ENCODE results near the gene PARPBP. TPM values are rescaled to one million over a fixed set of nuclear protein-coding genes. Genes with fewer than 3 reads are reported as not detected.
A peak's percentile ranks its signal among the peaks of the same experiment; 100 is the strongest.
"Not testable (repeated sequence)": the region's sequence is repeated elsewhere in the genome, so short reads cannot be mapped to it uniquely, and the experiment has no call there.

Gene PARPBP
- total RNA-seq, 1 experiment from 2014 or later = 23.5 TPM

DNA sequence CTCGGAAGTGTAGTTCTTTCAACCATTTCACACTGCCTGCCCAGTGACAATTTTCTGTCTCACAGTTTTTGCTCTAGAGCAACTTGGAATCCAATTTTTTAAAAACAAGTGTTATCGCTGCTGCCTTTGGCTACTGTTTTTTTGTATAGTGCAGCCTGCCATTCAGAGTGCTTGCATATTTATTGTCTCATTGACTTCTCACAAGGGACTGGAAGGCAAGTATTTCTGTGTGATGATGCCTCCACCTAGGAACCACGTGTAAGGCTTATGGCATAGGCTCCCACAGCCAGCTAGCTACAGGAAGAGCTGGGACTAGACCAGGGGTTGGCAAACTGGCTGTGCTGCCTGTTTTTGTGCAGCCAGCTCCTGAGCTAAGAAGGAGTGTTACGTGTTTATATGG, 903 bp downstream of the PARPBP start:
- ATAC-seq (no peak), DNase-seq (ENCODE audit: low read depth, low spot score) (peak; percentile 3)
- no peak for TF ChIP-seq SP1 (IDR thresholded peaks at IDR 0.05; ENCODE audit: low read depth)
- TF ChIP-seq, protein P1, sequence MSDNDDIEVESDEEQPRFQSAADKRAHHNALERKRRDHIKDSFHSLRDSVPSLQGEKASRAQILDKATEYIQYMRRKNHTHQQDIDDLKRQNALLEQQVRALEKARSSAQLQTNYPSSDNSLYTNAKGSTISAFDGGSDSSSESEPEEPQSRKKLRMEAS (IDR thresholded peaks at IDR 0.05) = peak; percentile 72; the same call in 1 of the 2 replicates
- Histone ChIP-seq H3K9ac (ENCODE audit: low read length) (peak overlapping the region; percentile 92), H2AFZ (ENCODE audit: low read depth, low read length, poor library complexity, severe bottlenecking) (no peak overlapping the region), H3K27ac (ENCODE audit: low read depth, low read length) (peak overlapping the region; percentile 75), H3K9me3 (ENCODE audit: control insufficient read depth in 1 of 2, insufficient read depth in 1 of 2, low read depth in 1 of 2, low read length in 2 of 2) (no peaks in the 10 kb centered on the region), H3K4me3 (replicated peaks in 1 of 2; ENCODE audit: low read depth in 1 of 2, low read length in 2 of 2) (peak overlapping the region; percentile 88 to 97), H3K79me2 (ENCODE audit: insufficient read depth, low read length) (peaks cover 69% of the 10 kb centered on the region), H3K36me3 (ENCODE audit: control insufficient read depth in 1 of 2, insufficient read depth in 2 of 2, low read length in 2 of 2) (peaks cover 2 to 17% of the 10 kb centered on the region in 2 experiments; a peak in 2 of 4 replicates), H3K4me1 (ENCODE audit: control insufficient read depth in 1 of 2, insufficient read depth in 2 of 2, low read length in 2 of 2) (peaks cover 0 to 16% of the 10 kb centered on the region in 2 experiments; a peak in 3 of 4 replicates), H3K27me3 (ENCODE audit: insufficient read depth, low read length) (no peaks in the 10 kb centered on the region), H3K4me2 (ENCODE audit: low read length) (peak overlapping the region; percentile 89), H3K9me2 (ENCODE audit: insufficient read depth) (no peaks in the 10 kb centered on the region), H4K20me1 (ENCODE audit: insufficient read depth) (no peaks in the 10 kb centered on the region)
- POLR2A ChIA-PET = no interaction called here
- RAD21 ChIA-PET (ENCODE audit: low non-redundant PET in 1 of 2, low total read pairs in 2 of 2, uncharacterized antibody in 2 of 2, unreplicated experiment in 2 of 2) = no interaction called here
- intact Hi-C loops (cut with micrococcal nuclease) = loop anchor here (1.0 kb wide), 1 partner anchor 59 kb away; no protein-coding TSS in a partner anchor
- no TSS peak for BruUV-seq (replicated peaks)
- CTCF ChIA-PET = no interaction called here

DNA sequence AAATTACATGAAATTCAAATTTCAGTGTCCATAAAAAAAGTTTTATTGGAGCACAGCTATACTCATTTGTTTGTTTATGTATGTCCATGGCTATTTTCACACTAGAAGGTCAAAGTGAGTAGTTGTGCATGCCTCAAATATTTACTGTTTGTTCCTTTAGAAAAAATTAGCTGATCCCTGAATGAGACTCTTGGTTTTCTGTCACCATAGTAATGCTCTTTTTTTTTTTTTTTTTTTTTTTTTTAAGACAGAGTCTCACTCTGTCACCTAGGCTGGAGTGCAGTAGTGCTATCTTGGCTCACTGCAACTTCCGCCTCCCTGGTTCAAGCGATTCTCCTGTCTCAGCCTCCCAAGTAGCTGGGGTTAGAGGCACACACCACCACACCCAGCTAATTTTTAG, 1.3 kb downstream of the PARPBP start:
- ATAC-seq; RAD21 ChIA-PET (ENCODE audit: low non-redundant PET in 1 of 2, low total read pairs in 2 of 2, uncharacterized antibody in 2 of 2, unreplicated experiment in 2 of 2); BruUV-seq (replicated peaks); H2AFZ ChIP-seq (ENCODE audit: low read depth, low read length, poor library complexity, severe bottlenecking); H3K9me3 ChIP-seq (ENCODE audit: control insufficient read depth in 1 of 2, insufficient read depth in 1 of 2, low read depth in 1 of 2, low read length in 2 of 2); POLR2A ChIA-PET; DNase-seq (ENCODE audit: low read depth, low spot score); H3K27me3 ChIP-seq (ENCODE audit: insufficient read depth, low read length); CTCF ChIA-PET; H3K9me2 ChIP-seq (ENCODE audit: insufficient read depth); intact Hi-C loops (cut with micrococcal nuclease); H4K20me1 ChIP-seq (ENCODE audit: insufficient read depth): not testable (repeated sequence)
- Histone ChIP-seq H3K36me3 (ENCODE audit: control insufficient read depth in 1 of 2, insufficient read depth in 2 of 2, low read length in 2 of 2) (peaks cover 0 to 17% of the 10 kb centered on the region in 2 experiments; a peak in 2 of 4 replicates), H3K4me2 (ENCODE audit: low read length) (peak overlapping the region; percentile 89), H3K9ac (ENCODE audit: low read length) (peak overlapping the region; percentile 92), H3K4me3 (replicated peaks in 1 of 2; ENCODE audit: low read depth in 1 of 2, low read length in 2 of 2) (peak overlapping the region; percentile 88 to 97), H3K79me2 (ENCODE audit: insufficient read depth, low read length) (peaks cover 69% of the 10 kb centered on the region), H3K4me1 (ENCODE audit: control insufficient read depth in 1 of 2, insufficient read depth in 2 of 2, low read length in 2 of 2) (peaks cover 0 to 16% of the 10 kb centered on the region in 2 experiments; a peak in 3 of 4 replicates), H3K27ac (ENCODE audit: low read depth, low read length) (peak overlapping the region; percentile 75; the same call in 1 of the 2 replicates)

DNA sequence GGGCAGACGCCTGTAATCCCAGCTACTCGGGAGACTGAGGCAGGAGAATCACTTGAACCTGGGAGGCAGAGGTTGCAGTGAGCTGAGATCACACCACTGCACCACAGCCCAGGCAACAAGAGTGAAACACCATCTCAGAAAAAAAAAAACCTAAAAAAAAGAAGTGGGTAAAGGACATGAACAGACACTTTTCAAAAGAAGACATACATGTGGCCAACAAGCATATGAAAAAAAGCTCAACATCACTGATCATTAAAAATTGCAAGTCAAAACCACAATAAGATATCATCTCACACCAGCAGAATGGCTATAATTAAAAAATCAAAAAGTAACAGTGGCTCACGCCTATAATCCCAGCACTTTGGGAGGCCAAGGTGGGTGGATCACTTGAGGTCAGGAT, 10.7 kb downstream of the PARPBP start:
- BruUV-seq (replicated peaks); H3K36me3 ChIP-seq (ENCODE audit: control insufficient read depth in 1 of 2, insufficient read depth in 2 of 2, low read length in 2 of 2); H3K27me3 ChIP-seq (ENCODE audit: insufficient read depth, low read length); DNase-seq (ENCODE audit: low read depth, low spot score); H3K79me2 ChIP-seq (ENCODE audit: insufficient read depth, low read length); H2AFZ ChIP-seq (ENCODE audit: low read depth, low read length, poor library complexity, severe bottlenecking); H3K9ac ChIP-seq (ENCODE audit: low read length); H3K4me1 ChIP-seq (ENCODE audit: control insufficient read depth in 1 of 2, insufficient read depth in 2 of 2, low read length in 2 of 2); H3K27ac ChIP-seq (ENCODE audit: low read depth, low read length); H3K4me2 ChIP-seq (ENCODE audit: low read length); ATAC-seq; H3K4me3 ChIP-seq (replicated peaks in 1 of 2; ENCODE audit: low read depth in 1 of 2, low read length in 2 of 2); intact Hi-C loops (cut with micrococcal nuclease); H3K9me3 ChIP-seq (ENCODE audit: control insufficient read depth in 1 of 2, insufficient read depth in 1 of 2, low read depth in 1 of 2, low read length in 2 of 2); H4K20me1 ChIP-seq (ENCODE audit: insufficient read depth); RAD21 ChIA-PET (ENCODE audit: low non-redundant PET in 1 of 2, low total read pairs in 2 of 2, uncharacterized antibody in 2 of 2, unreplicated experiment in 2 of 2); POLR2A ChIA-PET; CTCF ChIA-PET; H3K9me2 ChIP-seq (ENCODE audit: insufficient read depth): not testable (repeated sequence)

DNA sequence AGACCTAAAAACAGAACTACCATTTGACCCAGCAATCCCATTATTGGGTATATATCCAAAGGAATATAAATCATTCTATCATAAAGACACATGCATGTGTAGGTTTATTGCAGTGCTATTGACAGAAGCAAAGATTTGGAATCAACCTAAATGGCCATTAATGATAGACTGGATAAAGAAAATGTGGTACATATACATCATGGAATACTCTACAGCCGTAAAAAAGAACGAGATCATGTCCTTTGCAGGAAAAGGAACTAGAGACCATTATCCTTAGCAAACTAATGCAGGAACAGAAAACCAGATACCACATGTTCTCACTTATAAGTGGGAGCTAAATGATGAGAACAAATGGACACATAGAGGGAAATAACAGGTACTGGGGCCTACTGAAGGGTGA, 11.5 kb downstream of the PARPBP start:
- H4K20me1 ChIP-seq (ENCODE audit: insufficient read depth); H3K4me2 ChIP-seq (ENCODE audit: low read length); ATAC-seq; H3K4me3 ChIP-seq (replicated peaks in 1 of 2; ENCODE audit: low read depth in 1 of 2, low read length in 2 of 2); POLR2A ChIA-PET; intact Hi-C loops (cut with micrococcal nuclease); RAD21 ChIA-PET (ENCODE audit: low non-redundant PET in 1 of 2, low total read pairs in 2 of 2, uncharacterized antibody in 2 of 2, unreplicated experiment in 2 of 2); H3K4me1 ChIP-seq (ENCODE audit: control insufficient read depth in 1 of 2, insufficient read depth in 2 of 2, low read length in 2 of 2); H3K36me3 ChIP-seq (ENCODE audit: control insufficient read depth in 1 of 2, insufficient read depth in 2 of 2, low read length in 2 of 2); H3K9ac ChIP-seq (ENCODE audit: low read length); CTCF ChIA-PET; BruUV-seq (replicated peaks); H3K27ac ChIP-seq (ENCODE audit: low read depth, low read length); H3K9me3 ChIP-seq (ENCODE audit: control insufficient read depth in 1 of 2, insufficient read depth in 1 of 2, low read depth in 1 of 2, low read length in 2 of 2); H3K9me2 ChIP-seq (ENCODE audit: insufficient read depth); H2AFZ ChIP-seq (ENCODE audit: low read depth, low read length, poor library complexity, severe bottlenecking); H3K27me3 ChIP-seq (ENCODE audit: insufficient read depth, low read length); H3K79me2 ChIP-seq (ENCODE audit: insufficient read depth, low read length); DNase-seq (ENCODE audit: low read depth, low spot score): not testable (repeated sequence)

All from HCT116 (cell line).